Astrocyte (in vitro differentiated cells and primary cell): ENCODE measurements around the gene CDH26. TPM values are rescaled to one million over a fixed set of nuclear protein-coding genes. Genes with fewer than 3 reads are reported as not detected.
A peak's percentile ranks its signal among the peaks of the same experiment; 100 is the strongest.

ENCODE experiments used
- DNase-seq: peaks from one replicate; pipeline ENCODE4 v3.0.0-alpha.2; 2010; ENCODE audit warnings: low read depth
- FAIRE-seq: peaks from 2 replicates; lab custom pipeline; 2011; peaks lifted over from hg19 to GRCh38; lab: Jason Lieb, UNC
- H2AFZ ChIP-seq: 2 replicates; pipeline ENCODE4 v1.6.0; 2012; ENCODE audit warnings: low read depth, low read length, inconsistent platforms
- H3K27ac ChIP-seq: 2 replicates; pipeline ENCODE4 v1.5.1; 2011; ENCODE audit warnings: low read depth, low read length, inconsistent platforms
- H3K27me3 ChIP-seq: 2 replicates; pipeline ENCODE4 v1.6.0; 2011; ENCODE audit warnings: low read length, inconsistent platforms; ENCODE audit not compliant: insufficient read depth
- H3K36me3 ChIP-seq: 2 replicates; pipeline ENCODE4 v1.5.1; 2011; ENCODE audit warnings: low read length, inconsistent platforms; ENCODE audit not compliant: insufficient read depth
- H3K4me1 ChIP-seq: 2 replicates; pipeline ENCODE4 v1.5.1; 2011; ENCODE audit warnings: low read length, inconsistent platforms; ENCODE audit not compliant: insufficient read depth
- H3K4me2 ChIP-seq: 2 replicates; pipeline ENCODE4 v1.6.0; 2012; ENCODE audit warnings: low read length, inconsistent platforms
- H3K4me3 ChIP-seq: 2 replicates; pipeline ENCODE4 v1.5.1; 2011; ENCODE audit warnings: low read depth, mild to moderate bottlenecking, low read length, inconsistent platforms; ENCODE audit not compliant: insufficient read depth
- H3K79me2 ChIP-seq: 2 replicates; pipeline ENCODE4 v1.6.0; 2012; ENCODE audit warnings: mild to moderate bottlenecking, low read length, inconsistent platforms; ENCODE audit not compliant: insufficient read depth
- H3K9ac ChIP-seq: 2 replicates; pipeline ENCODE4 v1.6.0; 2012; ENCODE audit warnings: mild to moderate bottlenecking, low read length, inconsistent platforms
- H3K9me3 ChIP-seq: 2 replicates; pipeline ENCODE4 v1.5.1; 2012; ENCODE audit warnings: low read depth, mild to moderate bottlenecking, low read length, inconsistent platforms; ENCODE audit not compliant: insufficient read depth
- H4K20me1 ChIP-seq: 2 replicates; pipeline ENCODE4 v1.6.0; 2012; ENCODE audit warnings: low read length, inconsistent platforms; ENCODE audit not compliant: insufficient read depth
- H3K27ac Mint-ChIP-seq: one replicate; pipeline ENCODE4 v1.8.0; 2021; ENCODE audit warnings: mild to moderate bottlenecking, mixed read lengths; ENCODE audit not compliant: unreplicated experiment
- H3K27me3 Mint-ChIP-seq: one replicate; pipeline ENCODE4 v1.8.0; 2021; ENCODE audit warnings: low read depth, mixed read lengths; ENCODE audit not compliant: unreplicated experiment
- H3K36me3 Mint-ChIP-seq: one replicate; pipeline ENCODE4 v1.8.0; 2021; ENCODE audit warnings: low read depth, mixed read lengths; ENCODE audit not compliant: unreplicated experiment
- H3K4me1 Mint-ChIP-seq: one replicate; pipeline ENCODE4 v1.8.0; 2021; ENCODE audit warnings: low read depth, mixed read lengths; ENCODE audit not compliant: unreplicated experiment
- H3K4me3 Mint-ChIP-seq: one replicate; pipeline ENCODE4 v1.8.0; 2021; ENCODE audit warnings: mild to moderate bottlenecking, moderate library complexity, mixed read lengths; ENCODE audit not compliant: unreplicated experiment
- H3K9me3 Mint-ChIP-seq: one replicate; pipeline ENCODE4 v1.8.0; 2021; ENCODE audit warnings: mild to moderate bottlenecking, mixed read lengths; ENCODE audit not compliant: unreplicated experiment
- EZH2 ChIP-seq: IDR thresholded peaks from 2 replicates; pipeline ENCODE4 v1.6.1; 2012; ENCODE audit warnings: mild to moderate bottlenecking, low read length, inconsistent platforms; ENCODE audit not compliant: insufficient read depth
- total RNA-seq: library from RNA; stranded (reverse); gene quantifications from 2 replicates; pipeline ENCODE4 v1.2.1, GENCODE V29; 2021
- TF ChIP-seq, protein P1 (sequence below): IDR thresholded peaks from 2 replicates; pipeline ENCODE4 v1.5.1; 2011; ENCODE audit warnings: low read depth, mild to moderate bottlenecking, inconsistent platforms, low read length, moderate library complexity; ENCODE audit not compliant: insufficient read depth

The CDH26 gene
- total RNA-seq, 1 donor from 2014 or later: 0.34 TPM

DNA sequence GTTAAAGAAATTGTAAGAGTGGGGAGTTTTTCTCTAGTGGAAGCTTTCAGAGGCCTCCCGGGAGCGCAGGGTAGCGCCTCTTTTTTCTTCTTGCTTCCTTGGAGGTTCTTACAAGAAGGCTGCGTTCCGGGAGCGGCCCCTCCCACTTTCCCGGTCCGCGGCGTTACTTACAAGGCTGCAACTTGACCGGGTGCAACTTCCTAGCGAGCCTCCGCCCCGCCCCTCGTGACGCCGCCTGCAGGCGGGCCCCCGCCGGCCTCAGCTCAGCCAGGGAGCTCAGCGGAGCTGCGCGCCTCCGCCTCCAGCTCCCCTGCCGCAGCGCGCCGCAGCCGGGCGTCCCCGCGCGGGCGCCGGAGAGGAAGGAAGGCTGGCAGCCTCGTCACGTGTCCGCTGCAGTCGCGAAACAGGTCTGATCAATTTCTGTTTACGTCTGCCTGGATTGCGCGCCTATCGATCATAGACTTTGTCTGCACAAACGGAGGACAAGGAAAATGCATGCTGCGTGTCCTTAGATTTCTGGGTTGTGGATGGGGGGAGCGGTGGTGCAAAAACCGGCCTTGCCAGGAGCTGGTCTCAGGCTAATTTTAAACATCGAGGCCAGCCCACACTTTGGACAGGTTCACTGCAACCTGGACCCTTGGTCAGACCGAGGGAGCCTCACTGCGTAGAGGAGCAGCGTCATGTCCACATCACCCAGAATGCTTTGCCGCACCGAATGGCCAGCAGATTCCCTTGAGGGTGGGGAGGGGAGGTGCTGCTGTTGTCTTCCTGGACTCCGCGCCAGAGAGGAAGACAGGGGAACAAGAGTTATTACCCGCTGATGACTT is 17.9 kb upstream of the CDH26 start, which contains the start of the genes FAM217B and PPP1R3D:
FAM217B (plus strand) TSS at position 261 of the 827 bp plus-strand sequence. CDS start 3,555 bp downstream, outside the sequence.
PPP1R3D (minus strand) TSS at position 177 of the 827 bp plus-strand sequence. CDS start 374 bp downstream, outside the sequence.
- H3K36me3 Mint-ChIP-seq: no peaks in the 10 kb centered on the region
- no peaks in the 10 kb centered on the region for H3K9me3 Mint-ChIP-seq
- Histone ChIP-seq H2AFZ (peak within 1 kb of the TSS; percentile 96), H3K4me1 (peaks cover 15% of the 10 kb centered on the region), H3K79me2 (peaks cover 19% of the 10 kb centered on the region), H3K4me3 (peak within 1 kb of the TSS; percentile 88), H3K27ac (peak within 1 kb of the TSS; percentile 85), H3K36me3 (peaks cover 9% of the 10 kb centered on the region), H3K9me3 (no peaks in the 10 kb centered on the region), H3K4me2 (peak within 1 kb of the TSS; percentile 95), H4K20me1 (peaks cover 14% of the 10 kb centered on the region), H3K9ac (peak within 1 kb of the TSS; percentile 90), H3K27me3 (no peaks in the 10 kb centered on the region)
- H3K27ac Mint-ChIP-seq: peak within 1 kb of the TSS; percentile 93
- H3K27me3 Mint-ChIP-seq: no peaks in the 10 kb centered on the region
- peaks cover 29% of the 10 kb centered on the region for H3K4me1 Mint-ChIP-seq
- H3K4me3 Mint-ChIP-seq: peak within 1 kb of the TSS; percentile 97
- DNase-seq: peak; percentile 95
- TF ChIP-seq, protein P1, sequence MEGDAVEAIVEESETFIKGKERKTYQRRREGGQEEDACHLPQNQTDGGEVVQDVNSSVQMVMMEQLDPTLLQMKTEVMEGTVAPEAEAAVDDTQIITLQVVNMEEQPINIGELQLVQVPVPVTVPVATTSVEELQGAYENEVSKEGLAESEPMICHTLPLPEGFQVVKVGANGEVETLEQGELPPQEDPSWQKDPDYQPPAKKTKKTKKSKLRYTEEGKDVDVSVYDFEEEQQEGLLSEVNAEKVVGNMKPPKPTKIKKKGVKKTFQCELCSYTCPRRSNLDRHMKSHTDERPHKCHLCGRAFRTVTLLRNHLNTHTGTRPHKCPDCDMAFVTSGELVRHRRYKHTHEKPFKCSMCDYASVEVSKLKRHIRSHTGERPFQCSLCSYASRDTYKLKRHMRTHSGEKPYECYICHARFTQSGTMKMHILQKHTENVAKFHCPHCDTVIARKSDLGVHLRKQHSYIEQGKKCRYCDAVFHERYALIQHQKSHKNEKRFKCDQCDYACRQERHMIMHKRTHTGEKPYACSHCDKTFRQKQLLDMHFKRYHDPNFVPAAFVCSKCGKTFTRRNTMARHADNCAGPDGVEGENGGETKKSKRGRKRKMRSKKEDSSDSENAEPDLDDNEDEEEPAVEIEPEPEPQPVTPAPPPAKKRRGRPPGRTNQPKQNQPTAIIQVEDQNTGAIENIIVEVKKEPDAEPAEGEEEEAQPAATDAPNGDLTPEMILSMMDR: no peak
- TF ChIP-seq EZH2: no peak
- peak; percentile 41 for FAIRE-seq

DNA sequence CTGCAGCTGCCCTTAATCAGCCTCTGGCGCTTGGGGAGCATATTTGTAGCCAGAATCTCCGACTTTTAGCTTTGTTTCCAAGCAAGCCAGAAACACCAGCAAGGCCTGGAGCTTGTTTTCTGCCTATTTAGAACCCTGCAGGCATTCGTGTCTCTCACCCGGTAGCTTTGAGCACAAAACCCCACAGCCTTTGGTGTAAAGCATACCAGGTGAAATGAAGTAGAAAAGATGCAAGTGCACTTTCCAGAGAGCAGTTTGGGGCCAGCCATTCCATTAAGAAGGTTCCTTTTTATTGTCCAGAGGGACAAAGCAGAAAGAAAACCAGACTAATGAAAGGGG is 17.3 kb upstream of the CDH26 start:
- peaks cover 15% of the 10 kb centered on the region for H3K4me1 ChIP-seq
- H3K36me3 Mint-ChIP-seq: no peaks in the 10 kb centered on the region
- DNase-seq: no peak
- FAIRE-seq: no peak
- no peaks in the 10 kb centered on the region for H3K9me3 Mint-ChIP-seq
- peak overlapping the region; percentile 97 for H3K4me3 Mint-ChIP-seq
- no peaks in the 10 kb centered on the region for H3K9me3 ChIP-seq
- peaks cover 14% of the 10 kb centered on the region for H4K20me1 ChIP-seq
- peak overlapping the region; percentile 96 for H2AFZ ChIP-seq
- peaks cover 35% of the 10 kb centered on the region for H3K4me1 Mint-ChIP-seq
- H3K27me3 Mint-ChIP-seq: no peaks in the 10 kb centered on the region
- peak overlapping the region; percentile 85 for H3K27ac ChIP-seq
- peaks cover 9% of the 10 kb centered on the region for H3K36me3 ChIP-seq
- H3K27ac Mint-ChIP-seq: peak overlapping the region; percentile 93
- H3K4me3 ChIP-seq: peak overlapping the region; percentile 88
- peaks cover 19% of the 10 kb centered on the region for H3K79me2 ChIP-seq
- peak overlapping the region; percentile 95 for H3K4me2 ChIP-seq
- peak overlapping the region; percentile 90 for H3K9ac ChIP-seq
- H3K27me3 ChIP-seq: no peaks in the 10 kb centered on the region
- TF ChIP-seq EZH2: no peak
- TF ChIP-seq, protein P1: no peak

DNA sequence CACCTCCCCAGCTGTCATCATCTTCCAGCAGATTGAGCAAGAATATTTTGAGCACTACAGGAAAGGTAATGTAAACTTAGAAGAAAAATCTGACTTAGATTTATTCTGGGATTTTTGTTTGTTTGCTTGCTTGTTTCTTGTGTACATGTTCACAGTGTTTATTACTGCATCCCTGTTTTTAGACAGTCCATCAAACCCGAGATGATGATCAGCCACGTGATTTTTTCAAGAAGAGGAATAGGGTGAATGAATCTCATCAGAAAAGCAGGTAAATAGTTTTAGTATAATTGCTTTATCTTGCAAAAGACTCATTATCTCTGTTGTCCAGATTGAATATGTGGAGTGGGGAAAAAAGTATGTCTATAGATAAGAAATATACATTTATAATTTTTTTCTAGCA is 16.0 kb upstream of the CDH26 start:
- TF ChIP-seq, protein P1: no peak
- no peak for TF ChIP-seq EZH2
- H3K4me3 ChIP-seq: no peak overlapping the region
- no peak overlapping the region for H3K4me3 Mint-ChIP-seq
- H3K27me3 Mint-ChIP-seq: no peaks in the 10 kb centered on the region
- no peak overlapping the region for H3K4me2 ChIP-seq
- H3K27me3 ChIP-seq: no peaks in the 10 kb centered on the region
- no peak overlapping the region for H2AFZ ChIP-seq
- H3K9ac ChIP-seq: no peak overlapping the region
- H3K4me1 Mint-ChIP-seq: peaks cover 39% of the 10 kb centered on the region
- peaks cover 19% of the 10 kb centered on the region for H3K79me2 ChIP-seq
- H3K36me3 ChIP-seq: peaks cover 9% of the 10 kb centered on the region
- H3K9me3 Mint-ChIP-seq: no peaks in the 10 kb centered on the region
- H3K4me1 ChIP-seq: peaks cover 15% of the 10 kb centered on the region
- H3K9me3 ChIP-seq: no peaks in the 10 kb centered on the region
- H3K36me3 Mint-ChIP-seq: no peaks in the 10 kb centered on the region
- DNase-seq (no peak), FAIRE-seq (peak; percentile 32)
- H3K27ac ChIP-seq: no peak overlapping the region
- H3K27ac Mint-ChIP-seq: no peak overlapping the region
- peaks cover 10% of the 10 kb centered on the region for H4K20me1 ChIP-seq
